K562 (cell line): ENCODE measurements around the gene TMEM217. TPM values are rescaled to one million over a fixed set of nuclear protein-coding genes. Genes with fewer than 3 reads are reported as not detected.

Experiments used
- DIDO1 ChIP-seq: fragments of 450-650 bp; IDR thresholded peaks from 2 replicates; pipeline ENCODE4 v1.6.1; 2016; ENCODE audit warnings: low read depth, missing biosample characterization, missing genetic modification characterization
- EP300 ChIP-seq: IDR thresholded peaks from 2 replicates; pipeline ENCODE4 v1.6.1; 2012; ENCODE audit warnings: low read length, improper control_type of control experiment
- FOXK1 ChIP-seq: sonication (generic); formaldehyde crosslinking; IDR thresholded peaks from 2 replicates; pipeline ENCODE4 v1.8.0; 2022; ENCODE audit warnings: missing genetic modification reagents, mild to moderate bottlenecking, borderline replicate concordance
- HNRNPL ChIP-seq: fragments of 200-400 bp; formaldehyde crosslinking; IDR thresholded peaks from 2 replicates; pipeline ENCODE4 v1.6.1; 2017; ENCODE audit warnings: low read depth, mild to moderate bottlenecking, low read length
- KAT2B ChIP-seq: IDR thresholded peaks from one replicate; pipeline ENCODE4 v1.6.1; 2012; ENCODE audit warnings: low read depth, mild to moderate bottlenecking, control low read depth, inconsistent platforms, low read length, moderate library complexity
- MXI1 ChIP-seq: IDR thresholded peaks from 2 replicates; pipeline ENCODE4 v1.6.1; 2011; ENCODE audit warnings: low read depth, mild to moderate bottlenecking, improper control_type of control experiment, low read length
- NR1H2 ChIP-seq: sonication (generic); formaldehyde crosslinking; IDR thresholded peaks from 2 replicates; pipeline ENCODE4 v1.4.0; 2020; ENCODE audit warnings: mild to moderate bottlenecking, missing genetic modification reagents
- NR2C2 ChIP-seq, 2 experiments: fragments of 200-800 bp in 1 of 2; sonication (Bioruptor generic) in 1 of 2; sonication (generic) in 1 of 2; formaldehyde crosslinking in 1 of 2; IDR thresholded peaks; 2 replicates each; pipeline versions ENCODE4 v1.6.1 to v1.8.0; 2016 to 2022; ENCODE audit warnings: mild to moderate bottlenecking in 1 of 2, missing compliant biosample characterization in 1 of 2, missing genetic modification characterization in 1 of 2, missing genetic modification reagents in 1 of 2
- NUFIP1 ChIP-seq: fragments of 450-650 bp; IDR thresholded peaks from 2 replicates; pipeline ENCODE4 v1.6.1; 2018; ENCODE audit not compliant: partially characterized antibody
- POLR3G ChIP-seq: IDR thresholded peaks from 2 replicates; pipeline ENCODE4 v1.6.1; 2011; ENCODE audit not compliant: insufficient read length, insufficient replicate concordance; ENCODE audit errors: extremely low read depth
- PRMT5 ChIP-seq: sonication (generic); formaldehyde crosslinking; IDR thresholded peaks from 2 replicates; pipeline ENCODE4 v1.5.0; 2020; ENCODE audit warnings: missing genetic modification reagents
- RCOR1 ChIP-seq, 2 experiments: IDR thresholded peaks; 2 replicates each; pipeline ENCODE4 v1.6.1; 2012; ENCODE audit warnings: low read depth in 2 of 2, low read length in 2 of 2, borderline replicate concordance in 1 of 2, improper control_type of control experiment in 1 of 2
- RNF2 ChIP-seq: sonication (generic); IDR thresholded peaks from 2 replicates; pipeline ENCODE4 v1.6.1; 2016
- XRCC4 ChIP-seq: IDR thresholded peaks from one replicate; pipeline ENCODE4 v1.6.1; 2011; ENCODE audit not compliant: insufficient read depth, insufficient read length; ENCODE audit errors: extremely low read depth
- ZBTB1 ChIP-seq: sonication (generic); formaldehyde crosslinking; IDR thresholded peaks from 2 replicates; pipeline ENCODE4 v1.8.1; 2023; ENCODE audit warnings: missing genetic modification reagents, low read depth, mild to moderate bottlenecking, borderline replicate concordance
- ZC3H11A ChIP-seq: IDR thresholded peaks from 2 replicates; pipeline ENCODE4 v1.6.1; 2012; ENCODE audit warnings: low read depth, low read length, improper control_type of control experiment
- ZKSCAN3 ChIP-seq: fragments of 250-450 bp; sonication (Bioruptor Pico); IDR thresholded peaks from 2 replicates; pipeline ENCODE4 v1.4.0; 2020
- ZNF507 ChIP-seq: conservative IDR thresholded peaks from 2 replicates; pipeline ENCODE4 v1.6.1; 2017; ENCODE audit warnings: missing genetic modification characterization, missing compliant biosample characterization
- polyA plus RNA-seq, 8 experiments: library from polyadenylated mRNA; depleted of rRNA in 4 of 8; stranded (reverse) in 5 of 8; unstranded in 3 of 8; fragments of >200 nt; fragmentation: Nextera tagmentation in 2 of 8; fragmentation: Illumina TruSeq in 1 of 8; extraction: Ambion mirVana in 2 of 8; extraction: Trizol in 1 of 8; gene quantifications; 2 replicates each; pipeline versions ENCODE4 v1.2.1 to v1.2.3, GENCODE V29; 2011 to 2014; ENCODE audit warnings: inconsistent platforms in 1 of 8, missing spikeins in 1 of 8
- total RNA-seq, 7 experiments: library from RNA; depleted of rRNA in 6 of 7; stranded (reverse); fragments of >200 nt in 6 of 7; fragmentation: Illumina TruSeq in 2 of 7; extraction: Trizol in 2 of 7; gene quantifications; 2 replicates each; pipeline versions ENCODE4 v1.2.1 to v1.2.3, GENCODE V29; 2011 to 2021; ENCODE audit warnings: low replicate concordance in 1 of 7
- TF ChIP-seq, protein P1 (sequence below), 2 experiments: fragments of 200-800 bp in 1 of 2; sonication (Bioruptor generic) in 1 of 2; sonication (generic) in 1 of 2; formaldehyde crosslinking in 1 of 2; IDR thresholded peaks in 1 of 2; conservative IDR thresholded peaks in 1 of 2; 2 replicates each; pipeline versions ENCODE4 v1.5.0 to v1.6.1; 2016 to 2020; ENCODE audit warnings: missing compliant biosample characterization in 1 of 2, missing genetic modification characterization in 1 of 2, missing genetic modification reagents in 1 of 2
- TF ChIP-seq, protein P2 (sequence below): fragments of 250-450 bp; sonication (Bioruptor Pico); IDR thresholded peaks from 2 replicates; pipeline ENCODE4 v1.4.0; 2020

The TMEM217 gene
- total and polyA plus RNA-seq, 9 of the 15 experiments (the other 6 are each of a cell fraction or from before 2014, with no cell fraction given), result 1.3 to 8.0 (median 1.9) TPM

DNA sequence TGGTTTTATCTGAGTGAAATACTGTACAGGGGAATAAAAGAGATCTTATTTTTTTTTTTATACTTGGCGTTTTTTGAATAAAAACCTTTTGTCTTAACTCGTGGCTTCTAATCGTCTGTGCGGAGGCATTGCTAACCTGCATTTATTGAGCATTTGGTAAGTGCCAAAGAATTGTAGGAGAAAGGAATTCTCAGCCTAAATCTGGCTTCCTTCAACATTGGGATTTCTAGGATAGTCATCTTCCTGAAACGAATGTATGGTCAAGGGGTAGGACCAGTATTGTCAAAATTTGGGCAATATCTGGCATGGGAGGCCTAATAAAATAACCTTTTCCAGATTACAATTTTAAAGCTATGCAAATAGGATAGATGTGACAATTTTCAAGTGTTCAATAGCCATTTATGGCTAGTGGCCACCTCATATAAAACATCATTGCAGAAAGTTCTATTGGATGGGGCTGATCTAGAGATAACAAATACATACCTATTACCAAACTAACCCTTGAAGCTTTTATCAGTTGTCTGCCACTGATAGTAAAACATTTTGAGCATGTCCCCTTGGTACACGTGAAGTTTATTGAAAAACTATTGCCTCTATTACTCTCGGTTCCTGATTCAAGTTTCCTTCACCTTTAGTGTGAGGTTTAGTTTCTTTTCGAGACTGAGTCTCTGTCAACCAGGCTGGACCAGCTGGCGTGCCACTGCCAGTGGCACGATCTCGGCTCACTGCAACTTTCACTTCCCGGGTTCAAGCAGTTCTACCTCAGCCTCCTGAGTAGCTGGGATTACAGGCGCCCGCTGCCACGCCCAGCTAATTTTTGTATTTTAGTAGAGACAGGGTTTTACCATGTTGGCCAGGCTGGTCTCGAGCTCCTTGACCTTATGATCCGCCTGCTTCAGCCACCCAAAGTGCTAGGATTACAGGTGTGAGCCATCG, 82.3 kb downstream of the TMEM217 start (continued):
- TF ChIP-seq, protein P1, sequence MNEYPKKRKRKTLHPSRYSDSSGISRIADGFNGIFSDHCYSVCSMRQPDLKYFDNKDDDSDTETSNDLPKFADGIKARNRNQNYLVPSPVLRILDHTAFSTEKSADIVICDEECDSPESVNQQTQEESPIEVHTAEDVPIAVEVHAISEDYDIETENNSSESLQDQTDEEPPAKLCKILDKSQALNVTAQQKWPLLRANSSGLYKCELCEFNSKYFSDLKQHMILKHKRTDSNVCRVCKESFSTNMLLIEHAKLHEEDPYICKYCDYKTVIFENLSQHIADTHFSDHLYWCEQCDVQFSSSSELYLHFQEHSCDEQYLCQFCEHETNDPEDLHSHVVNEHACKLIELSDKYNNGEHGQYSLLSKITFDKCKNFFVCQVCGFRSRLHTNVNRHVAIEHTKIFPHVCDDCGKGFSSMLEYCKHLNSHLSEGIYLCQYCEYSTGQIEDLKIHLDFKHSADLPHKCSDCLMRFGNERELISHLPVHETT (CRISPR knock-in tag; conservative IDR thresholded peaks at IDR 0.05 in 1 of 2, IDR thresholded peaks at IDR 0.05 in 1 of 2), result peak in 1 of 2 experiments; percentile 7; a peak in 1 of 4 replicates
- TF ChIP-seq NR2C2 (CRISPR knock-in tag; IDR thresholded peaks at IDR 0.05) (no peak), NR2C2 (tag; IDR thresholded peaks at IDR 0.05) (peak; percentile 59), NR1H2 (CRISPR knock-in tag) (no peak), EP300 (0 out of 2 replicates have a peak, but pooled peaks have one; percentile 4), XRCC4 (no peak), KAT2B (no peak), RNF2 (no peak), FOXK1 (CRISPR knock-in tag) (no peak), ZKSCAN3 (no peak), ZNF507 (tag) (no peak), ZC3H11A (no peak), ZBTB1 (CRISPR knock-in tag) (no peak), POLR3G (no peak), NUFIP1 (peak; percentile 21), PRMT5 (CRISPR knock-in tag) (no peak), HNRNPL (0 out of 2 replicates have a peak, but pooled peaks have one; percentile 15), RCOR1 (IDR thresholded peaks at IDR 0.05; ENCODE audit: borderline replicate concordance in 1 of 2, low read depth in 2 of 2, low read length in 2 of 2) (no peak), DIDO1 (no peak), MXI1 (peak; percentile 53; the same call in 1 of the 2 replicates)
- TF ChIP-seq, protein P2, sequence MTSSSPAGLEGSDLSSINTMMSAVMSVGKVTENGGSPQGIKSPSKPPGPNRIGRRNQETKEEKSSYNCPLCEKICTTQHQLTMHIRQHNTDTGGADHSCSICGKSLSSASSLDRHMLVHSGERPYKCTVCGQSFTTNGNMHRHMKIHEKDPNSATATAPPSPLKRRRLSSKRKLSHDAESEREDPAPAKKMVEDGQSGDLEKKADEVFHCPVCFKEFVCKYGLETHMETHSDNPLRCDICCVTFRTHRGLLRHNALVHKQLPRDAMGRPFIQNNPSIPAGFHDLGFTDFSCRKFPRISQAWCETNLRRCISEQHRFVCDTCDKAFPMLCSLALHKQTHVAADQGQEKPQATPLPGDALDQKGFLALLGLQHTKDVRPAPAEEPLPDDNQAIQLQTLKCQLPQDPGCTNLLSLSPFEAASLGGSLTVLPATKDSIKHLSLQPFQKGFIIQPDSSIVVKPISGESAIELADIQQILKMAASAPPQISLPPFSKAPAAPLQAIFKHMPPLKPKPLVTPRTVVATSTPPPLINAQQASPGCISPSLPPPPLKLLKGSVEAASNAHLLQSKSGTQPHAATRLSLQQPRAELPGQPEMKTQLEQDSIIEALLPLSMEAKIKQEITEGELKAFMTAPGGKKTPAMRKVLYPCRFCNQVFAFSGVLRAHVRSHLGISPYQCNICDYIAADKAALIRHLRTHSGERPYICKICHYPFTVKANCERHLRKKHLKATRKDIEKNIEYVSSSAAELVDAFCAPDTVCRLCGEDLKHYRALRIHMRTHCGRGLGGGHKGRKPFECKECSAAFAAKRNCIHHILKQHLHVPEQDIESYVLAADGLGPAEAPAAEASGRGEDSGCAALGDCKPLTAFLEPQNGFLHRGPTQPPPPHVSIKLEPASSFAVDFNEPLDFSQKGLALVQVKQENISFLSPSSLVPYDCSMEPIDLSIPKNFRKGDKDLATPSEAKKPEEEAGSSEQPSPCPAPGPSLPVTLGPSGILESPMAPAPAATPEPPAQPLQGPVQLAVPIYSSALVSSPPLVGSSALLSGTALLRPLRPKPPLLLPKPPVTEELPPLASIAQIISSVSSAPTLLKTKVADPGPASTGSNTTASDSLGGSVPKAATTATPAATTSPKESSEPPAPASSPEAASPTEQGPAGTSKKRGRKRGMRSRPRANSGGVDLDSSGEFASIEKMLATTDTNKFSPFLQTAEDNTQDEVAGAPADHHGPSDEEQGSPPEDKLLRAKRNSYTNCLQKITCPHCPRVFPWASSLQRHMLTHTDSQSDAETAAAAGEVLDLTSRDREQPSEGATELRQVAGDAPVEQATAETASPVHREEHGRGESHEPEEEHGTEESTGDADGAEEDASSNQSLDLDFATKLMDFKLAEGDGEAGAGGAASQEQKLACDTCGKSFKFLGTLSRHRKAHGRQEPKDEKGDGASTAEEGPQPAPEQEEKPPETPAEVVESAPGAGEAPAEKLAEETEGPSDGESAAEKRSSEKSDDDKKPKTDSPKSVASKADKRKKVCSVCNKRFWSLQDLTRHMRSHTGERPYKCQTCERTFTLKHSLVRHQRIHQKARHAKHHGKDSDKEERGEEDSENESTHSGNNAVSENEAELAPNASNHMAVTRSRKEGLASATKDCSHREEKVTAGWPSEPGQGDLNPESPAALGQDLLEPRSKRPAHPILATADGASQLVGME (CRISPR knock-in tag), result 0 out of 2 replicates have a peak, but pooled peaks have one; percentile 63
